Measurements from ENCODE around the gene ADRB2.

The ADRB2 gene

DNA sequence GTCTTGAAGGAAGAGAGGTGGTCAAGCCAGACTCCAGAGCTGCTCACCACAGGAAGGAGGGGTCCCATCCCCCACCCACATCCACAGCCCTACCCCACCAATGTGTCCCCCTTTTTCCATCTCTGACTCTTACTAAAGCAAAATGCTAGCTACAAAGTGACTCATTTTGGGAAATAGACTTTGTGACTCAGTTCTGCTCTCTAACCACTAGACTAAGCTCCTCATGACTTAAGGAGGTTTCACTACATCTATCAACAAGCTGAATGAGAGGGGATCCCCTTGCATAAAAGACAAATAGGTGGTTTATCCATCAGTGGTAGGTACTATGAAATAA is 35.1 kb upstream of the ADRB2 start:
- ATAC-seq: no peak
- no peak for TF ChIP-seq ZFP3 (CRISPR knock-in tag; IDR thresholded peaks at IDR 0.05)
- no peak for TF ChIP-seq ARNTL (CRISPR knock-in tag; IDR thresholded peaks at IDR 0.05; ENCODE audit: borderline replicate concordance, low read depth)
- no peak for TF ChIP-seq ISL1 (CRISPR knock-in tag; IDR thresholded peaks at IDR 0.05)
- no peak for TF ChIP-seq CSDC2 (CRISPR knock-in tag; IDR thresholded peaks at IDR 0.05)
- no peak for TF ChIP-seq CSRNP3 (CRISPR knock-in tag; IDR thresholded peaks at IDR 0.05)
- no peak for TF ChIP-seq OSR1 (CRISPR knock-in tag; IDR thresholded peaks at IDR 0.05)
- no peak for TF ChIP-seq PATZ1 (CRISPR knock-in tag; IDR thresholded peaks at IDR 0.05; ENCODE audit: borderline replicate concordance)
- no peak for TF ChIP-seq ZNF70 (CRISPR knock-in tag; IDR thresholded peaks at IDR 0.05)
- TF ChIP-seq ZNF8 (CRISPR knock-in tag; IDR thresholded peaks at IDR 0.05): no peak
- TF ChIP-seq CREB5 (CRISPR knock-in tag; IDR thresholded peaks at IDR 0.05; ENCODE audit: low read depth): no peak
- no peak for TF ChIP-seq TCF4 (CRISPR knock-in tag; IDR thresholded peaks at IDR 0.05; ENCODE audit: borderline replicate concordance)
- TF ChIP-seq TOX (CRISPR knock-in tag; IDR thresholded peaks at IDR 0.05; ENCODE audit: borderline replicate concordance): no peak
- no peak for TF ChIP-seq RARB (CRISPR knock-in tag; IDR thresholded peaks at IDR 0.05)
- TF ChIP-seq SNAI2 (CRISPR knock-in tag; IDR thresholded peaks at IDR 0.05): no peak
- TF ChIP-seq BACH2 (CRISPR knock-in tag; IDR thresholded peaks at IDR 0.05; ENCODE audit: borderline replicate concordance): no peak

GRCh38 chr5:148791696-148792095 is 34.7 kb upstream of the ADRB2 start:
- TF ChIP-seq ZFP3 (CRISPR knock-in tag; IDR thresholded peaks at IDR 0.05) (no peak), SNAI2 (CRISPR knock-in tag; IDR thresholded peaks at IDR 0.05) (no peak), ESRRG (CRISPR knock-in tag; IDR thresholded peaks at IDR 0.05) (no peak), GLIS3 (CRISPR knock-in tag; IDR thresholded peaks at IDR 0.05) (no peak), CSRNP3 (CRISPR knock-in tag; IDR thresholded peaks at IDR 0.05) (no peak), ZNF565 (CRISPR knock-in tag; conservative IDR thresholded peaks at IDR 0.05; ENCODE audit: low read depth) (no peak), ZNF8 (CRISPR knock-in tag; IDR thresholded peaks at IDR 0.05) (no peak), CREB5 (CRISPR knock-in tag; IDR thresholded peaks at IDR 0.05; ENCODE audit: low read depth) (no peak), OSR1 (CRISPR knock-in tag; IDR thresholded peaks at IDR 0.05) (no peak), TCF4 (CRISPR knock-in tag; IDR thresholded peaks at IDR 0.05; ENCODE audit: borderline replicate concordance) (no peak), PATZ1 (CRISPR knock-in tag; IDR thresholded peaks at IDR 0.05; ENCODE audit: borderline replicate concordance) (no peak), PPARA (CRISPR knock-in tag; IDR thresholded peaks at IDR 0.05; ENCODE audit: borderline replicate concordance) (no peak), POU6F1 (CRISPR knock-in tag; IDR thresholded peaks at IDR 0.05; ENCODE audit: borderline replicate concordance, low read depth) (no peak), ARNTL (CRISPR knock-in tag; IDR thresholded peaks at IDR 0.05; ENCODE audit: borderline replicate concordance, low read depth) (no peak), RARB (CRISPR knock-in tag; IDR thresholded peaks at IDR 0.05) (no peak), ZC3H10 (CRISPR knock-in tag; IDR thresholded peaks at IDR 0.05) (no peak), ZNF70 (CRISPR knock-in tag; IDR thresholded peaks at IDR 0.05) (no peak), TOX (CRISPR knock-in tag; IDR thresholded peaks at IDR 0.05; ENCODE audit: borderline replicate concordance) (no peak), ZFP30 (CRISPR knock-in tag; IDR thresholded peaks at IDR 0.05) (no peak)
- TF ChIP-seq, protein P1, sequence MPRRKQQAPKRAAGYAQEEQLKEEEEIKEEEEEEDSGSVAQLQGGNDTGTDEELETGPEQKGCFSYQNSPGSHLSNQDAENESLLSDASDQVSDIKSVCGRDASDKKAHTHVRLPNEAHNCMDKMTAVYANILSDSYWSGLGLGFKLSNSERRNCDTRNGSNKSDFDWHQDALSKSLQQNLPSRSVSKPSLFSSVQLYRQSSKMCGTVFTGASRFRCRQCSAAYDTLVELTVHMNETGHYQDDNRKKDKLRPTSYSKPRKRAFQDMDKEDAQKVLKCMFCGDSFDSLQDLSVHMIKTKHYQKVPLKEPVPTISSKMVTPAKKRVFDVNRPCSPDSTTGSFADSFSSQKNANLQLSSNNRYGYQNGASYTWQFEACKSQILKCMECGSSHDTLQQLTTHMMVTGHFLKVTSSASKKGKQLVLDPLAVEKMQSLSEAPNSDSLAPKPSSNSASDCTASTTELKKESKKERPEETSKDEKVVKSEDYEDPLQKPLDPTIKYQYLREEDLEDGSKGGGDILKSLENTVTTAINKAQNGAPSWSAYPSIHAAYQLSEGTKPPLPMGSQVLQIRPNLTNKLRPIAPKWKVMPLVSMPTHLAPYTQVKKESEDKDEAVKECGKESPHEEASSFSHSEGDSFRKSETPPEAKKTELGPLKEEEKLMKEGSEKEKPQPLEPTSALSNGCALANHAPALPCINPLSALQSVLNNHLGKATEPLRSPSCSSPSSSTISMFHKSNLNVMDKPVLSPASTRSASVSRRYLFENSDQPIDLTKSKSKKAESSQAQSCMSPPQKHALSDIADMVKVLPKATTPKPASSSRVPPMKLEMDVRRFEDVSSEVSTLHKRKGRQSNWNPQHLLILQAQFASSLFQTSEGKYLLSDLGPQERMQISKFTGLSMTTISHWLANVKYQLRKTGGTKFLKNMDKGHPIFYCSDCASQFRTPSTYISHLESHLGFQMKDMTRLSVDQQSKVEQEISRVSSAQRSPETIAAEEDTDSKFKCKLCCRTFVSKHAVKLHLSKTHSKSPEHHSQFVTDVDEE (CRISPR knock-in tag; IDR thresholded peaks at IDR 0.05): no peak
- ATAC-seq: no peak
